Hepatocyte (in vitro differentiated cells): ENCODE data around the gene SP2.

Experiments used
- EZH2 ChIP-seq: fragments of 200-600 bp; sonication (generic); IDR thresholded peaks from 2 replicates; pipeline ENCODE4 v1.6.1; 2016; ENCODE audit warnings: antibody characterized with exemption, mild to moderate bottlenecking, borderline replicate concordance
- TF ChIP-seq, protein P1 (sequence below): fragments of 200-600 bp; sonication (generic); IDR thresholded peaks from 2 replicates; pipeline ENCODE4 v1.5.1; 2016; ENCODE audit warnings: antibody characterized with exemption, mild to moderate bottlenecking; ENCODE audit not compliant: poor library complexity

DNA sequence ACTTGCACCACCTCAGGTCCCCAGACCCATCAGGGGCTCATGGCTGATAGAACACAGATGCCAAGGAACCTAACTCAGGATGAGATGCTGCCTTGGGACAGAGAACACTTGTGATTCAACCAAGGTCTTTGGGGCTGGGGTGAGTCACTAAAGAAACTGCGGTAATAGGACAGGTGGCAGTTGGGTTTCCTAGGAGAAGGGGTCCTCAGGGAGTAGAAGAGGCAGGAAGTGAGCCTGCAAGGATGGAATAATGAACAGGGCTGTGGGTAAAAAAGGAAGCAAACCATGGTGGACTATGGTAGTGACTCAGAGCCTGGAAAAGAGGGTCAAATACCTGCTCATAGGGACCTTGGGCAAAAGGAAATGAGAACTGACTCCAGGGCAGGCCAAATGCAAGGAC, 38.8 kb downstream of the SP2 start:
- no peak for TF ChIP-seq EZH2
- TF ChIP-seq, protein P1, sequence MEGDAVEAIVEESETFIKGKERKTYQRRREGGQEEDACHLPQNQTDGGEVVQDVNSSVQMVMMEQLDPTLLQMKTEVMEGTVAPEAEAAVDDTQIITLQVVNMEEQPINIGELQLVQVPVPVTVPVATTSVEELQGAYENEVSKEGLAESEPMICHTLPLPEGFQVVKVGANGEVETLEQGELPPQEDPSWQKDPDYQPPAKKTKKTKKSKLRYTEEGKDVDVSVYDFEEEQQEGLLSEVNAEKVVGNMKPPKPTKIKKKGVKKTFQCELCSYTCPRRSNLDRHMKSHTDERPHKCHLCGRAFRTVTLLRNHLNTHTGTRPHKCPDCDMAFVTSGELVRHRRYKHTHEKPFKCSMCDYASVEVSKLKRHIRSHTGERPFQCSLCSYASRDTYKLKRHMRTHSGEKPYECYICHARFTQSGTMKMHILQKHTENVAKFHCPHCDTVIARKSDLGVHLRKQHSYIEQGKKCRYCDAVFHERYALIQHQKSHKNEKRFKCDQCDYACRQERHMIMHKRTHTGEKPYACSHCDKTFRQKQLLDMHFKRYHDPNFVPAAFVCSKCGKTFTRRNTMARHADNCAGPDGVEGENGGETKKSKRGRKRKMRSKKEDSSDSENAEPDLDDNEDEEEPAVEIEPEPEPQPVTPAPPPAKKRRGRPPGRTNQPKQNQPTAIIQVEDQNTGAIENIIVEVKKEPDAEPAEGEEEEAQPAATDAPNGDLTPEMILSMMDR: no peak
